GM12891 (cell line): ENCODE results near the gene GTF3C5.
"Not testable (repeated sequence)": the region's sequence is repeated elsewhere in the genome, so short reads cannot be mapped to it uniquely, and the experiment has no call there.

Experiments used
- DNase-seq: peaks from one replicate; pipeline ENCODE4 v3.0.0; 2011; ENCODE audit warnings: low spot score; ENCODE audit not compliant: insufficient read length
- FAIRE-seq: peaks from 2 replicates; lab custom pipeline; 2011; peaks lifted over from hg19 to GRCh38; lab: Jason Lieb, UNC
- PAX5 ChIP-seq: IDR thresholded peaks from 2 replicates; pipeline ENCODE4 v1.6.1; 2011; ENCODE audit warnings: low read length, moderate library complexity, mild to moderate bottlenecking; ENCODE audit not compliant: insufficient read depth, severe bottlenecking
- POLR2A ChIP-seq: IDR thresholded peaks from 2 replicates; pipeline ENCODE4 v1.6.1; 2011; ENCODE audit warnings: low read depth, low read length, control low read depth
- POLR2AphosphoS5 ChIP-seq: IDR thresholded peaks from 2 replicates; pipeline ENCODE4 v1.6.1; 2011; ENCODE audit warnings: low read depth, low read length, control low read depth
- POU2F2 ChIP-seq: IDR thresholded peaks from 2 replicates; pipeline ENCODE4 v1.6.1; 2011; ENCODE audit warnings: low read depth, mild to moderate bottlenecking, control low read depth, low read length, moderate library complexity
- SPI1 ChIP-seq: IDR thresholded peaks from 2 replicates; pipeline ENCODE4 v1.6.1; 2011; ENCODE audit warnings: low read depth, low read length, control low read depth
- TAF1 ChIP-seq: IDR thresholded peaks from 2 replicates; pipeline ENCODE4 v1.6.1; 2011; ENCODE audit warnings: low read depth, low read length, control low read depth

Gene GTF3C5

GRCh38 chr9:133027134-133027533, 3.7 kb upstream of the GTF3C5 start:
- TF ChIP-seq PAX5, result no peak
- TF ChIP-seq POLR2A, result no peak
- no peak for TF ChIP-seq SPI1
- no peak for TF ChIP-seq TAF1
- TF ChIP-seq POU2F2, result no peak
- no peak for TF ChIP-seq POLR2AphosphoS5
- FAIRE-seq (no peak), DNase-seq (no peak)

GRCh38 chr9:133028221-133028620, 2.6 kb upstream of the GTF3C5 start:
- no peak for FAIRE-seq
- no peak for TF ChIP-seq PAX5
- no peak for TF ChIP-seq POLR2A
- no peak for TF ChIP-seq SPI1
- no peak for TF ChIP-seq TAF1
- no peak for TF ChIP-seq POLR2AphosphoS5
- TF ChIP-seq POU2F2, result no peak
- no peak for DNase-seq

DNA sequence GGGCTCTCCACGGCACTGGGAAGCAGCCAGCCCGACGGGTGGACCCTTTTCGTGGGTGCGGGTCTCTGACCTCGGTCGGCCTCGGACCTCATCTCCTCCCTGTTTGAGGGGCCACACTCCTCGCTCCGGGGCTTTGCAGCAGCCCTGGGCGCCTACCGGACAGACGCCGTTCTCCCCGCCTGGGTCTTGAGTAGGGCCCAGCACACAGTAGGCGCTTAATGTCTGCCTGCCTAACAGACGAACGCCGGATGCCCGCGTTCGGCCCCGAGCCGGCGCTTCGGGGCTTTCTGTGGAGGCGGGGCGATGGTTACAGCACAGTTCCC, 842 bp upstream of the GTF3C5 start:
- DNase-seq, result no peak
- TF ChIP-seq POU2F2, result no peak
- no peak for TF ChIP-seq POLR2A
- no peak for FAIRE-seq

DNA sequence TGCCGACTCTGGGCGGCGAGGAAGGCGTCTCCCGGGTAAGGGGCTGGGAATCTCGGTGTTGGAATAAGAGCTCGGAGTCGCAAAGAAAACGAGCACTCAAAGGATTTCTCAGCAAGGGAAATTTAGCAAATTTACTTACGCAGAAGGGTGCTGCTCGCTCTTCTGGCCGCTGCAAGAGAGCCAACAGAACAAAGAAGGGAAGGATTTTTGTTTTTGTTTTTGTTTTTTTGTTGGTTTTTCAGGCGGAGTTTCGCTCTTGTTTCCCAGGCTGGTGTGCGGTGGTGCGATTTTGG, 279 bp downstream of the GTF3C5 start:
- FAIRE-seq (no peak), DNase-seq (no peak)
- no peak for TF ChIP-seq POU2F2
- TF ChIP-seq PAX5, result no peak
- TF ChIP-seq SPI1, result no peak
- no peak for TF ChIP-seq POLR2AphosphoS5
- TF ChIP-seq TAF1, result no peak
- no peak for TF ChIP-seq POLR2A

GRCh38 chr9:133031496-133031911, 707 bp downstream of the GTF3C5 start:
- TF ChIP-seq PAX5 (no peak), POLR2A (no peak), SPI1 (no peak), POU2F2 (no peak), TAF1 (no peak), POLR2AphosphoS5 (no peak)
- FAIRE-seq, result no peak
- DNase-seq, result no peak

DNA sequence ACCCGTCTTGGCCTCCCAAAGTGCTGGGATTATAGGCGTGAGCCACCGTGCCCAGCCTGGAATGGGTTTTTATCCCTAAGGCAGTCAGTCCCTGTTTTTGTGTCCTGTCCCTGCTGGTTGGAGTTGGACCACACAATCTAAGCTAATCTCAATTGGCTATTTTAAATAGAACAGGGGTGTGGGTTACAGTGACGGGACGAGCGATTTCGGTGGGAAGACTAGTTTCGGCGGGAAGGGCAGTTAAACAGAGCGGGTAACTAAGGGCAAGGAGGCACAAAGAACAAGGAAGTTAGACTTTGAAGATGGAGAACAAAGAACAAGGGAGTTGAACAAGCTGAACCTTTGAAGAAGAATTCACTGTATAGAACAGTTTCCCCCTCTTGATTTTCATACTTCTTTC, 1.4 kb downstream of the GTF3C5 start:
- no peak for FAIRE-seq
- no peak for DNase-seq
- no peak for TF ChIP-seq TAF1
- TF ChIP-seq POU2F2, result no peak
- no peak for TF ChIP-seq POLR2A

GRCh38 chr9:133035669-133036068, 4.9 kb downstream of the GTF3C5 start:
- TF ChIP-seq SPI1, result no peak
- TF ChIP-seq POLR2AphosphoS5, result no peak
- TF ChIP-seq POU2F2, result no peak
- no peak for TF ChIP-seq POLR2A
- FAIRE-seq (no peak), DNase-seq (no peak)

DNA sequence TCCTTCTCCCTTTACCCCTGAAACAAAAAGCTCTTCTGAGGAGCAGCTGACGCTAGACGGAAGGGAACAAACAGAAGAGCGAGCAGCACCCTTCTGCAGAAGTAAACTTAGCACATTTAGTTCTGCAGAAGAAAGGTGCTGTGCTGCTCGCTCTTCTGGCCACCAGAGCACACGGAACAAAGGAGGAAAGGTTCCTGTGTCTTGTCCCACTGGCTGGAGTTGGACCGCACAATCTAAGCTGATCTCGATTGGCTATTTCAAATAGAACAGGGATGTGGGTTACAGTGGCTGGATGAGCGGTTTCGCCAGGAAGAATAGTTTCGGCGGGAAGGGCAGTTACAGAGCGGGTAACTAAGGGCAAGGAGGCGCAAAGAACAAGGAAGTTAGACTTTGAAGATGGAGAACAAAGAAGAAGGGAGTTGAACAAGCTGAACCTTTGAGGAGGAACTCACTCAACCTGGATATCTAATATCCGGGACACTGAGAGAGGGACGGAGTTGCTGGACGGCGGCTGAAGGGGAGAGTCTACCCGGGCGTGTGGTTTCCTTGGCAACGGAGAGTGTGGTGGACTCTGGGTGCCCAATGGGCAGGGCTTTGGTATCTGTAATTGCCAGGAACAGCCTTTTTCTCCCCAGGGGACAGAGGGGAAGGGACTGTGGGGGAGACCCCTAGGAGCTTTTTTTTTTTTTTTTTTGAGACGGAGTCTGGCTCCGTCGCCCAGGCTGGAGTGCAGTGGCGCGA, 7.1 kb downstream of the GTF3C5 start:
- FAIRE-seq (no peak), DNase-seq (no peak)
- no peak for TF ChIP-seq POU2F2
- TF ChIP-seq POLR2AphosphoS5, result no peak
- TF ChIP-seq POLR2A, result no peak
- TF ChIP-seq TAF1, result no peak
- TF ChIP-seq PAX5, result no peak

- not testable (repeated sequence) for FAIRE-seq, DNase-seq
Observed at GRCh38 chr9:133040892-133041479, 10.2 kb downstream of the GTF3C5 start.

DNA sequence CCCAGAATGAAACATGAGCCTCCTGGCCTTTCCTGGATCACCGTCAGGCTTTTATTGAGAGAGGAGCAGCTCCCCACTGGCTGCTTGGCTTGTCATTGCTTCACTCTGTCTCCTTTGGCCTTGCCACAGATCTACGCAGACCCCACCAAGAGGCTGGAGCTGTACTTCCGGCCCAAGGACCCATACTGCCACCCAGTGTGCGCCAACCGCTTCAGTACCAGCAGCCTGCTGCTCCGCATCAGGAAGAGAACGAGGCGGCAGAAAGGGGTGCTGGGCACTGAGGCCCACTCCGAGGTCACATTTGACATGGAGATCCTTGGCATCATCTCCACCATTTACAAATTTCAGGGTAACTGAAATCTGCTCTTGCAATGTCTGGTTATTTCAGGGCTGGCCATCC, 11.2 kb downstream of the GTF3C5 start:
- no peak for FAIRE-seq
- TF ChIP-seq SPI1 (no peak), TAF1 (no peak)
- DNase-seq, result no peak

DNA sequence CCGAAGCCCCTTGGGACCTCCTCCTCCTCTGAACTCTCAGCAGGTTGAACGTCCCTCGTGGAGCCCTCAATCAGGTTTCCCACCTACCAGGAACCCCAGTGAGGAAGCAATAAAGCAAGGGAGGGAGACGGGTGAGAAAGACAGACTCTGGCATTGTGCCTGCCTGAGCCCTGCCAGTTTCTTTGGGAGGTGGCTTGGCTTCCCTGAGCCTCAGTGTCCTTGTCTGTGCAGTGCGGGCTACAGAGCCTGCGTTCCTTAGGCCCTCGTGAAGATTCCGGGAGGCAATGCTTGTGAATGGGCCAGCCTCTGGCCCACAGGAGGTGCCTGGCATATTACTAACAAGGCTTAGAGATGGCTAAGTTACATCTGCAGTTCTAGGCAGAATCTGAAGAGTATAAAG, 11.9 kb downstream of the GTF3C5 start:
- TF ChIP-seq POLR2AphosphoS5, result no peak
- TF ChIP-seq SPI1, result no peak
- no peak for TF ChIP-seq PAX5
- TF ChIP-seq POLR2A, result no peak
- no peak for TF ChIP-seq TAF1
- FAIRE-seq, result no peak
- no peak for DNase-seq
